Measurements from ENCODE around the gene GMDS.

GRCh38 chr6:1658212-1659005, 587.0 kb downstream of the GMDS start:
- TF ChIP-seq CTCF (IDR thresholded peaks at IDR 0.05; ENCODE audit: borderline replicate concordance, extremely low read depth, low read length, poor library complexity, severe bottlenecking): no peak
- TF ChIP-seq EZH2 (IDR thresholded peaks at IDR 0.05; ENCODE audit: borderline replicate concordance, low read depth, low read length, severe bottlenecking): no peak

Measured in DND-41 (cell line).